HG03039 (cell line): ENCODE results near the gene MYLK.

Experiments
- ATAC-seq: cut with Tn5 transposase; IDR thresholded peaks from one replicate; pipeline ENCODE4 v1.9.1; 2021; ENCODE audit warnings: mild to moderate bottlenecking, moderate library complexity; ENCODE audit not compliant: unreplicated experiment

Gene MYLK

GRCh38 chr3:123831420-123831819 is 52.7 kb downstream of the MYLK start:
- ATAC-seq: no peak

- no peak for ATAC-seq
These were observed 62.2 kb downstream of the MYLK start for GRCh38 chr3:123821920-123822319.

DNA sequence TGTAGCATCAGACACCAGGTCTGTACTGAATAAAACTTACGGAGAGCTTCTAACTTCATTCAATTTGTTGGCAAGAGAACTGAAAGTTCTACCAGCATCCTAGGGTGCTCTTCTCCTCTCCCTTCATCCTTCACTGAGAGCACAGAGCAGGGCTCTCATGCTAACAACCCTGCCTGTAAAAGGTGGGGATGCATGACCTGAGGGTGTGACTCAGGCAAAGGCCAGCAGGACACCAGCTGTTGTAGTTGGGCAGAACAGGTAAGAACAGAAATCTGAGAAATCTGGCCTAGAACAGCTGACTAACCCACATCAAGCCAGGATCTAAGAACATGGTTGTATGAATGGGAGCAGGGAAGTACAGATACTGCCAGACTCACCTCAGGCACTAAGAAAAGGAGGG is 64.2 kb downstream of the MYLK start:
- no peak for ATAC-seq

DNA sequence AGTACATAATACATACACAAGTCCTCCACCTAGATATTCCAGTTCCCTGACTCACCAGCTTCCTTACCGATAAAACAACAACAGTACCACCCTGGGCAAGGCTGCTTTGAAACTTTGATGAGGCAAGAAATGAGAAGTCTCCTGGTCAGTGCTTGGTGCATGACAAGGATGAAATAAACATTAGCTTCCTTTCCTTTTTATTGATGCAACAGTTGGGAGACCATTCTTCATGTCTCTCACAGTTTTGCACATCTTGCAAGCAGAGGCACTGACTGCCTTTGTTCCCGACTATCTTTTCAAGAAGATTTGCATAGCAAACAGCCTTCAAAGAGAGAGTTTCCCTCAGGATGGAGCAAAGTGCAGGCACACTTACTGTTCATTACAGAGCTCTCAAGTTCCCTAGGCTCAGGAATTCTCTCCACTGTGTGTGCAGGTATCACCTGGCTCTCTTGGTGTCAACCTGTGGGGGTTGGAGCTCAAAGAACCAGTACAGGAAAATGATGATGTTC is 65.2 kb downstream of the MYLK start:
- ATAC-seq: no peak

- no peak for ATAC-seq
These were observed 65.7 kb downstream of the MYLK start for GRCh38 chr3:123818324-123818920.

DNA sequence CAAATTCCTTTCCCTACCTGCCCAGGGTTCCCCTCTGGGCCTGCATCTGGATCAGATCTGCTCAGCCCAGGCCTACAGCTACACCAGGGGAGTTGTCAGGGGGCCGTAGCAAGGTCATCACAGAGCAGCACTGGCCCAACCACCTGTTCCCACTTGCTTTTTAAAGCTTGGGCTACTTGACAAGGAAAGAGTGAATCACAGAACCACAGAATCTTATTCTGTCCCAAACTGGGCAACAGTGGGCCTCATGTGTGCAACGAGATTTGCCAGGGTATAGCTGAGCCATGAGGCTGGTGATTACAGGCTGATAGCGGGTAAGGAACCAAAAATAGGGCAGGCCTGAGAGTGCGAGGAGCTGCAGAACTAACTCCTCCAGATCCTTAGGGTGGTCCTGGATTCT is 66.7 kb downstream of the MYLK start:
- ATAC-seq: no peak

DNA sequence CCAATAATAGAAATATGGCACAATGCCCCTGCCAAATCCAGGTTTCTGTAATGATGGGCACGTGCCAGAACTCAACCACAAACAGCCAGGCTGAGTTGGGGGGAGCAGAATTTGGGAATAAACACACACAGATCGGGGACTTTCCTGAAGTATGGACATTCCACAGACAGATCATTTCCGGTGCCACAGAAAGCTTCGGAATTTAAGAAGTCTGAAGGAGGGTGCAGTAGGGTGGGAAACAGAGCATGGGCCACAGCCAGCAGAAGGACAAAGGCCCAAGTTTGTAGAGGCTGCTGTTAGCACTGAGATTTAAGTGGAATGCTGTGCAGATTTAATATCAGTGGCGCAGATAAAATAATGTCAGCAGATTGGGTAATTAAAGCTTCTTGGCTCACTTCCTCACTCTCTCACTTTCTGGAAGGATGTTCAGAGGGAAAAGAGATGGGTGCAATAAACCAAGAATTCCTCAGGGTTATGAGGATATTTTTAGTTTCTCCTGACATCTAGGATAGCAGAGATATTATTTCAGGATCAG is 67.4 kb downstream of the MYLK start:
- no peak for ATAC-seq

- ATAC-seq: no peak
These were observed 68.2 kb downstream of the MYLK start for GRCh38 chr3:123815981-123816380.

DNA sequence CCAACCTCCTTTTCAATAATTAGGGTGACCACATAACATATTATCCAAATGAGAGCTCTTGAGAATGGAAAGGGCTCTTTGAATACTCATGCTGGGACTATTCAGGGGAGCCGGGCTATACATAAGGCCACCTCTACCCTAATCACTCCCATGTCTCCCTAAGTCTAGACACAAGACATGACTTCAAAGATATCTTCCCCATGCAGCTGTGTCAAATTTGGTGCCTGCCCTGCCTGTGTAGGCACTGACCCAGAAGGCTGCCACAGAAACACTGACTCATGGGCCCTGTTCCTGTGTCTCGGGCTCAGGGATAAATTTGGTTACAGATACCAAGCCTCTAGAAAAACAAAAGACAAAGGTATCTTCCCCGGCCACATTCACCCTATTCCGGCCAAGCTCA is 70.3 kb downstream of the MYLK start:
- no peak for ATAC-seq

DNA sequence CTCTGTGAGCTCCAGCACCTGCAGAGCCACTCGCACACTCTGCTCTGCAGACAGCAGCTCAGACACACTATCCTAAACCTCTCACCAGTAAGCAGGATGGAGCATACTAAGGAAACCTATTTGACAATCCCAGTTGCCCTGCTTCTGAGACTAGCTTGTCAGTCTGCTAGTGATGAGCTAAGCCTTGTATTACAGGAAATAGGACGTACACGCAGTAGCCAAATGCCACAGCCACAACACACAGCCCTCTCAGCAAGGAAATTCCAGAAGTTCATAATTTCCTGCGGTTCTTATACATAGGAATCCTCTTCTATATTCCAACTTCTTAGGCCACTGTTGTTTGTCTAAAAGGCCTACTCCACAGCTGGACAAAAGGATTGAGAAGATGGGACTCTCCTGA is 74.5 kb downstream of the MYLK start:
- ATAC-seq: no peak

GRCh38 chr3:123808812-123809211 is 75.3 kb downstream of the MYLK start:
- no peak for ATAC-seq

DNA sequence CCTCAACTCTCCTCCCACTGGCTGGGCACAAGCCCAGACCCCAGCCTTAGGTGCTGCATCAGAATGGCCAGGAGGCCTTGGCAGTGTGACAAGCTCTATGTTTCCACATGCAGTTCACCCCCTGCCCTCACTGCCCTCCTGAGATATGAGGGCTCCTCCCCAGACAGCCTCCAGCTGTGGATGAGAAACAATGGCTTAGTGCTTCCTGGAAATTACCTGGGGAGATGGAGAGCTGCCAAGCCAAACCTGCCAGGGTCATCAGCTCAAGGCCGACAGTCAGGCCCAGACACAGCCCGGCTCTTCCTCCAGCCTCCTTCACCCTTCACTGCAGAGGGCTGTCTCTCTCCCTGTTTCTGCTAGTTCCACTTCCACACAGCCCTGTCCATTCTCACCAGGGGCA is 76.3 kb downstream of the MYLK start:
- ATAC-seq: no peak

DNA sequence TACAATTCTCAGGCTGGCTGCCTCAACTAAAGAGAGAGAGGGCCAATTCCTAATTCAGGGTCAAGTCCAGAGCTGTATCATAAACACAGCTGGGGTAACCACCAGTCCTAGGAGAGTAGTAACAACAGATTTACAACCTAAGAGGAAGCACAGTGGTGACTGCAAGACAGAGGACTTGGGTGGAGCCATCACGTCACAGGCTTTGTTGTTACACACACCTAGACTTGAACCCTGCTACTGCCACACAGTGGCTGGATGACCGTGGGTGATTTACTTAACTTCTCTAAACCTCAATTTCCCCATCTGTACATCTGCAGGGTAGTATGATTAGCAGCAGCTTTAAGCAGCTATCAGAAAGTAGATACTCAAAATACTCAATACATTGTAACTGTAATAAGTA is 78.6 kb downstream of the MYLK start:
- ATAC-seq: no peak

GRCh38 chr3:123805101-123805500 is 79.0 kb downstream of the MYLK start:
- no peak for ATAC-seq

DNA sequence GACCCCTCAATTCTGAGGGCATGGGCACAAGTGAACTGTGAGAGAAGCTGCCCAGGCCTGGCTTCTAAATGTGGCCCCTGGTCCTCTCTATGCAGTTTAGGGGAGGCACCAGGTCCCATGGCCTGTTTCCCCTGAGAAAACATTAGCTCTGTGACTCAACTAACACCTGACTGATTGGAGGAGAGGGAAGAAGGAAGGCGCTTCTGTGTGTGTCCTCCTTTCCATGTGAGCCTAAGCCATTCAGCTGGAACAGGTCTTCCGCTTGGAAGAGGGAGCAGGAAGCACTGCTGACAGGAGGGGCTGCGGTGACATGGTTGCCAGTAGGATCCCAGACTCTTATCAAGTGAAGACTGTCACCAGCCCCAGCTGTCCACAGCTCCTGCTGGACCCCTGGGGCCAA is 79.5 kb downstream of the MYLK start:
- no peak for ATAC-seq

GRCh38 chr3:123803521-123803920 is 80.6 kb downstream of the MYLK start:
- ATAC-seq: no peak

GRCh38 chr3:123802007-123802625 is 82.0 kb downstream of the MYLK start:
- ATAC-seq: no peak

GRCh38 chr3:123801474-123801873 is 82.7 kb downstream of the MYLK start:
- ATAC-seq: no peak

DNA sequence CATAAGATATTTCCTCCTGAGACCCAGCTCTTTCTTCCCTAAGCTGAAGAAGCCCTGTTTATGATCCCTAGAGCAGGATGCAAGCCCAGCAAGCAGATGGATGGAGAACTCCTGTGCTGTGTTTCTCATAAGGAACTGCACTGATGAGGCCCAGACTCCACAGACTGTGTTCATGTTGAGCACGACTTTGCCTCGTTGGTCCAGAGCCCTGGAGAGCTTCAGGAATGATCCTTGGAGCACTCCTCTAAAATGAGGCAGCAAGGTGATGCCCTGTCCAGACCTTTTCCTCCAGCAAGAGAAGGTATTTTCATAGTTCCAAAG is 83.8 kb downstream of the MYLK start:
- no peak for ATAC-seq

DNA sequence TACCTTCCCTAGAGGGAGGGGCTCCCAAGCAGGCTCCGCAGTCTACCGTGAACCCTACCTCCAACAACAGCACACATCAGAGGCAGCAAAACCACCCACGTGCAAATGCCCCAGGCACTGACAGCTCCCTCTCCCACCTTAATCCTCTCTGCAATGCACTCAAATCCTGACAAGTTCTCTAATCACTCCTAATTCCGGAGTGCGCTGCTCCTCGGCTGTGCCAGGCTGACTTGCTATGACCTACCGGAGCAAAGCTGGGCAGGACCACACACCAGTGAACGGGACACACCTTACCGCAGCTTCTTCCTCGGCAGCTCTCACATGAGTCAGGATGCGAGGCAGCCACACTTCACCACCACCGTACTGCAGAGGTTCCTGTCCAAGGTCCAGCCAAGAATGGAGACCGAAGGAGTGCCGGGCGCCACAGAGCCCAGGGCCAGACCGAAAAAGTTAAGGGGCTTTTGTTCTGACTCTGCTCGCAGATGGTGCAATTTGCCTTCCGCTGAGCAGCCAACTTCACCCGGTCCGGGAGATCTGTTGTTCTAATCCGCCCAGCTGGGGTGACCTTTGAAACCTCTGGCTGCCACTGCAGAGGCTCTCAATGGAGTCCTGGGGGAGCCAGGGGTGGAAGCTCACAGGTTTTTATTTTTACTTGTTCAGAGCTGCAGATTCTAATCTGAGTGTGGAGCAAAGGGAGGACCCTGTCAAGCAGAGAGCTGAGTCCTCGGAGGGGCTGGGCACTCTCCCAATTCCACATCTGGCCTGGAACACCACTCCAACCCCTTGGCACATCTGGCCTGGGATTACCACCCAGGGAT is 84.4 kb downstream of the MYLK start:
- no peak for ATAC-seq

- no peak for ATAC-seq
These were observed 85.6 kb downstream of the MYLK start for GRCh38 chr3:123798550-123798949.
